ENCODE data around the gene LATS1.
A peak's percentile ranks its signal among the peaks of the same experiment; 100 is the strongest.
"Not testable (repeated sequence)": the region's sequence is repeated elsewhere in the genome, so short reads cannot be mapped to it uniquely, and the experiment has no call there.

LATS1 gene

GRCh38 chr6:149717588-149718458 is at the start of gene LATS1:
Gene LATS1, minus strand, starts transcription at chr6:149718101. Its CDS starts 15,975 bp downstream, at chr6:149702126.
- DNase-seq, result peak; percentile 85

- no peak for DNase-seq
These were observed 48.4 kb upstream of the LATS1 start for GRCh38 chr6:149766156-149766769.

- no peak for DNase-seq
These were observed 46.0 kb upstream of the LATS1 start for GRCh38 chr6:149763866-149764265.

- no peak for DNase-seq
These were observed 43.5 kb upstream of the LATS1 start for GRCh38 chr6:149761438-149761837.

- no peak for DNase-seq
These were observed 38.3 kb upstream of the LATS1 start for GRCh38 chr6:149756261-149756636.

- no peak for DNase-seq
These were observed 37.7 kb upstream of the LATS1 start for GRCh38 chr6:149755300-149756260.

- no peak for DNase-seq
These were observed 36.6 kb upstream of the LATS1 start for GRCh38 chr6:149754548-149754947.

GRCh38 chr6:149753374-149753637 is 35.4 kb upstream of the LATS1 start:
- DNase-seq, result not testable (repeated sequence)

GRCh38 chr6:149752600-149753373 is 34.9 kb upstream of the LATS1 start:
- DNase-seq, result no peak

- DNase-seq, result not testable (repeated sequence)
These were observed 34.0 kb upstream of the LATS1 start for GRCh38 chr6:149751920-149752319.

- no peak for DNase-seq
These were observed 33.3 kb upstream of the LATS1 start for GRCh38 chr6:149751239-149751638.

GRCh38 chr6:149750136-149750609 is 32.3 kb upstream of the LATS1 start:
- peak; percentile 32 for DNase-seq

- DNase-seq, result peak; percentile 92
These were observed 31.8 kb upstream of the LATS1 start, which contains the start of gene PCMT1 for GRCh38 chr6:149749594-149750135. Gene PCMT1, plus strand, starts transcription at chr6:149749741. Its CDS starts 161 bp downstream, at chr6:149749902.

GRCh38 chr6:149749082-149749593 is 31.2 kb upstream of the LATS1 start:
- not testable (repeated sequence) for DNase-seq

- DNase-seq, result peak; percentile 91
These were observed 28.4 kb upstream of the LATS1 start, which contains the start of gene NUP43 for GRCh38 chr6:149746147-149746946. Gene NUP43, minus strand, starts transcription at chr6:149746529. Its CDS starts 34 bp downstream, at chr6:149746495.

- DNase-seq, result not testable (repeated sequence)
These were observed 27.4 kb upstream of the LATS1 start for GRCh38 chr6:149745252-149745651.

GRCh38 chr6:149734915-149735314 is 17.0 kb upstream of the LATS1 start:
- DNase-seq, result no peak

GRCh38 chr6:149733089-149733720 is 15.3 kb upstream of the LATS1 start:
- no peak for DNase-seq

GRCh38 chr6:149729824-149730223 is 11.9 kb upstream of the LATS1 start:
- DNase-seq, result no peak
